Subcutaneous abdominal adipose tissue (tissue), 5 donors: ENCODE measurements around the gene NTM.

Experiments used
- H3K27ac ChIP-seq: one replicate; pipeline ENCODE4 v1.7.0; 2013; ENCODE audit warnings: low read depth, mild to moderate bottlenecking, inconsistent platforms, low read length, moderate library complexity
- H3K27me3 ChIP-seq, 5 donors: one replicate each; pipeline ENCODE4 v1.7.0; 2013; ENCODE audit warnings: low read length in 5 of 5, inconsistent platforms in 1 of 5; ENCODE audit not compliant: control insufficient read depth in 5 of 5, insufficient read depth in 4 of 5
- H3K36me3 ChIP-seq, 5 donors: one replicate each; pipeline ENCODE4 v1.7.0; 2013; ENCODE audit warnings: low read length in 5 of 5; ENCODE audit not compliant: control insufficient read depth in 5 of 5, insufficient read depth in 5 of 5
- H3K4me1 ChIP-seq, 5 donors: one replicate each; pipeline ENCODE4 v1.7.0; 2013; ENCODE audit warnings: low read length in 5 of 5, mild to moderate bottlenecking in 3 of 5, moderate library complexity in 1 of 5; ENCODE audit not compliant: control insufficient read depth in 5 of 5, insufficient read depth in 5 of 5
- H3K4me3 ChIP-seq, 5 donors: one replicate each; pipeline ENCODE4 v1.7.0; 2013; ENCODE audit warnings: low read length in 5 of 5, low read depth in 1 of 5
- H3K9ac ChIP-seq, 5 donors: one replicate each; pipeline ENCODE4 v1.7.0; 2013; ENCODE audit warnings: low read length in 5 of 5, mild to moderate bottlenecking in 4 of 5, moderate library complexity in 3 of 5
- H3K9me3 ChIP-seq, 5 donors: one replicate each; pipeline ENCODE4 v1.7.0; 2013; ENCODE audit warnings: low read length in 5 of 5; ENCODE audit not compliant: control insufficient read depth in 5 of 5
- donor health status: healthy.
- donor health status: healthy.
- donor health status: healthy.
- donor health status: healthy.
- donor health status: healthy.

NTM gene

DNA sequence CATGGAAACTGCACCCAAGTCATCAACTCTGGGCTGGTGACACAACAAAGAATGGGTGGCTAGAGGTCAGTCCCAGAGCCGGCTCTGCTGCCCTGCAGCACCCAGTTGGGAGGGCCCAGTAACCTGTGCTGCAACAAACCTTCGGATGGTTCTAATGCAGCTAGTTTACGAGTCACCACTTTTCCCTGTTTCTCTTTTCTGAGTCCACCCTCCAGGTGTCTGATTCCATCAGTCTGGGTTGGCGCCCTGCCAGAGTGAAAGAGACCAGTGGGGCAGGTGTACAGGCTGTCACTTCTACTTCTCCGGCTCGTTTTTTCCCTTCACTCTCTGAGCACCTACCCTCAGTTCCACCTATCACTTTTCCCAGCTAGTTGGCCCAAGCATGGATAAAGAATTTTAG, 572.9 kb downstream of the NTM start:
- no peak overlapping the region for H3K4me3 ChIP-seq
- H3K9ac ChIP-seq = no peak overlapping the region
- no peaks in the 10 kb centered on the region for H3K36me3 ChIP-seq
- H3K4me1 ChIP-seq = peaks cover 0 to 19% (median 12%) of the 10 kb centered on the region in 5 donors
- H3K9me3 ChIP-seq = no peaks in the 10 kb centered on the region
- H3K27ac ChIP-seq = no peak overlapping the region
- H3K27me3 ChIP-seq = no peaks in the 10 kb centered on the region

DNA sequence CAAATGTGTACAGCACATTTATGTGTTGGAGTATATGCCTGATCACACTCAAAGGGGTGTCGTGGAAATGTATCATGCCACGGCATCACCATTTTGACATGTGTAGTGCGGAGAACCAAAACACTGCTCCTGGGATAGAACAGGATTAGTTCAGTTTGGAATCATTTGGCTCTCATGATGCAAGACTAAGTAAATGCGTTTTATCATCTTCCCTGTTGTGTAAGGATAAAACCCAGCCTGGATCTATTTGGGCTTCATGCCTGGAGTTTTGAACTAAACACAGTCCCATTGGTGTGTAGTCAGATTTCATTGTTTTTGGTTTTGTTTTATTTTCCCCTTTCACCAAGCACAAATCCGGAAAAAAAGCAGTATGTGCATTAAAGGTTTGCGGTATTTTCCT, 574.3 kb downstream of the NTM start:
- no peaks in the 10 kb centered on the region for H3K9me3 ChIP-seq
- H3K9ac ChIP-seq = no peak overlapping the region

DNA sequence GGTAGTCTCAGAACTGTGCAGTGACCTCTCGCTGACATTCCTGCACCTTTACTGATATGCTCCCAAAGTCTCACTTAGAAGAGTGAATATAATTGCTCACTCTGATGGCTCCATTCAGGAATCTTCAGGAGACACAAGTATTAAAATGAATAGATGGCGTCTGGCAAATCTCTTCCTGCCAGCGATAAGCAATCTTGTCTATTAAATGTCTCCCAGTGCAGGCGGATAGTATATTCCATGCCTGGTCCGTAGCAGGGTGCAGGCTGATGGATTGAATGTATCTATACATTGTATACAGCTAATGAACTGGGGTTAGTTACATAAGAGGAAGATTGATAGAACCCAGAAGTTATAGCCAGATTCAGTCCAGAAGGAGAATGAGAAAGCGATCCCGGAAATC, 575.3 kb downstream of the NTM start:
- Histone ChIP-seq H3K27ac (no peak overlapping the region), H3K4me1 (peaks cover 0 to 19% (median 12%) of the 10 kb centered on the region in 5 donors), H3K9me3 (no peaks in the 10 kb centered on the region), H3K9ac (no peak overlapping the region), H3K27me3 (no peaks in the 10 kb centered on the region), H3K4me3 (no peak overlapping the region), H3K36me3 (no peaks in the 10 kb centered on the region)

More for the DNA sequence above, 574.3 kb downstream of the NTM start:
- Histone ChIP-seq H3K4me3 (peak overlapping the region in 1 of 5 donors; percentile 27), H3K36me3 (no peaks in the 10 kb centered on the region), H3K27ac (no peak overlapping the region), H3K27me3 (no peaks in the 10 kb centered on the region), H3K4me1 (peaks cover 0 to 19% (median 12%) of the 10 kb centered on the region in 5 donors)

DNA sequence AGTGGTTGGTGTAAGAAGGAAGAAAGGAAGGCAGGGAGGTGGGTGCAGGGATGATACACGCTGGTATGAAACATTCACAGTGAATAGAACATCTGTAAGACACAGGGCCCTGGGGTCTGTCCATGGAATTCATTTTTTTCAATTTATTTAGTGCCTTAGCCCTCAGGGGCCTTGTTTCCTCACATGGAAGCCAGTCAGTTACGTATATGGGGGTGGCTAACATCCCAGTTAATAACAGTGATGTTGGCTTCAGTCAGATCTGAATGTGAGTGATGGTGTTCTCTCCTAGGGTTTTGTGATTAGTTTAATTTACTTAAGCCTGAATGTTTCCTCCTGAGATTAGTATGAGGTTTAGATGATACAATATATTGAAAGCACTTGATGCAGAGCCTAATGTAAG, 577.1 kb downstream of the NTM start:
- Histone ChIP-seq H3K27ac (no peak overlapping the region), H3K36me3 (no peaks in the 10 kb centered on the region), H3K9ac (no peak overlapping the region), H3K4me1 (peaks cover 0 to 19% (median 12%) of the 10 kb centered on the region in 5 donors), H3K9me3 (no peaks in the 10 kb centered on the region), H3K27me3 (no peaks in the 10 kb centered on the region), H3K4me3 (no peak overlapping the region)

DNA sequence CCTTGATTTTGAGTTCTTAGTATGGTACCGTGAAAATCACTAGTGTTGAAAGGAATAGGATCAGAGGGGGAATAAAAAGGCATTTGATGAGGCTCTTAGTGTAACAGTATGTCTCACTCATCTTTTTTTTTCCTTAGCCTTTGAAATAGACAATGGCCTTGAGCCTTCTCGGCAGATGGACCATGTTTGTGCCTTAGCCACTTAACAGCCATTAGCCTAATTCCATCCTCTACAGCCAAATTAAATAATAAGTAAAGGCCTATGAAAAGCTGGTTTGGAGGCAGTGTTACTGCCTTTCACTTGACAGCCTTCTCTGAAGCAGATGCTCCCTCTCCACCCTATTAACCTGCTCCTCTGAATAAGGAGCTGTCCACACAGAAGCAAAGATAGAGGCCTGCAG, 580.7 kb downstream of the NTM start:
- Histone ChIP-seq H3K9me3 (no peaks in the 10 kb centered on the region), H3K9ac (no peak overlapping the region), H3K36me3 (no peaks in the 10 kb centered on the region), H3K4me1 (no peaks in the 10 kb centered on the region), H3K27ac (no peak overlapping the region), H3K4me3 (no peak overlapping the region), H3K27me3 (no peaks in the 10 kb centered on the region)

DNA sequence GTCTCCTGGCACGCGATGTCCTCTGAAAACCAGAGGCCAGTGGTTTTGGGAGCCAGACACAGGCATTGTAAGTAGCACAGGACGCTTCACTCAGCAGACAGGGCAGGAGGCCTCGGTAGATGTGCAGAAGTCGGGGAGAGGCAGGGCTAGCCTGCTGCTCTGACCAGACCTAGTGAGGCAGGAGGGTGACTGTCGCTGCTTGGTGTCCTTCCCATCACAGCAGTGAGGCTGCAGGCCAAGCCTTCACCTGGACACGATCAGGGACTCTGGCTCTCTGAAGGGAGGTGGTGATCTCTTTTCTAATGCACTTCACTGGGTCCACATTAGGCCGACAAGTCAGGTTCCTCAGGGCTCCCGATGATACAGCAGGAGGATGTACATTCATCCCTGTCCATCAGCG, 583.7 kb downstream of the NTM start:
- Histone ChIP-seq H3K9ac (no peak overlapping the region), H3K4me1 (no peaks in the 10 kb centered on the region), H3K9me3 (no peaks in the 10 kb centered on the region), H3K36me3 (no peaks in the 10 kb centered on the region), H3K4me3 (no peak overlapping the region), H3K27ac (no peak overlapping the region), H3K27me3 (no peaks in the 10 kb centered on the region)

DNA sequence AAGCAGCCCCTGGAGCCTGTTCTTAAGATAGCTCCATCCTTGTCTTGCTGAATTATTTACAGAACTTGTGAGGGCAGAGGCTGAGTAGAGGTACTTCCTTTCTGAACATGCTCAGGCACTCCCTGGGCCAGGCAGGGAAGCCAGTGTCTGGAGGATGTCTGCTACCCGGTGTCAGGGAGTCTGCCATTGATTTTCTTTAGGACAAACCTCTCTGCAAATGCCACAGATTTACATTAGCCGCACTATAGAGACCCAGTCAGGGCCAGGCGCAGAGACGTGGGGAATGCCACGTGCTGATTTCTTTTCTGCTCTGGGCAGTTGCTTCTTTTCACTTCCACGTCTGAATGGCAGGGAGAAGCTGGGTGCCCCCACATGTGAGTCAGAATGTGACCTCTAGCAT, 585.5 kb downstream of the NTM start:
- H3K4me1 ChIP-seq = no peaks in the 10 kb centered on the region
- H3K9me3 ChIP-seq = no peaks in the 10 kb centered on the region
- no peaks in the 10 kb centered on the region for H3K27me3 ChIP-seq
- no peak overlapping the region for H3K4me3 ChIP-seq
- no peaks in the 10 kb centered on the region for H3K36me3 ChIP-seq
- no peak overlapping the region for H3K27ac ChIP-seq
- no peak overlapping the region for H3K9ac ChIP-seq

DNA sequence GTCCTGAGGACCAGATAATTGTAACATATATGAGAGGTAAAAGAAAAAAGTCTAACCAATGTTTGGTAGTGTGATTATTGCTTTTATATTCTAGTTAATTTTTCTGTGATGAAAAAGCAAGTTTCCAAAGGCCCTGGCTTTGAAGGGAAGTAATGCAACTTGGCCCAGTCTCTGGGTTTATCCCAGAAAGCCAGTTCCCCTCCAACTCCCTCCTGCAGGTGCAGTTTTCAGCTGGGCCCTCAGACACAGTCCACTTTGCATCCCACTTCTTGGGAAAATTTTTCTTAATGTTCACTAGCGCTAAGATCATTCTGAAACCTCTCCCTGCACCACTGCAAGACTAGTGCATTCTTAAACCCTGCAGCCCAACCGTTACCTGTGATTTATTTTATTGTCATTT, 586.8 kb downstream of the NTM start:
- H3K4me1 ChIP-seq = no peaks in the 10 kb centered on the region
- H3K4me3 ChIP-seq = no peak overlapping the region
- H3K27ac ChIP-seq = no peak overlapping the region
- H3K9me3 ChIP-seq = no peaks in the 10 kb centered on the region
- H3K36me3 ChIP-seq = no peaks in the 10 kb centered on the region
- no peak overlapping the region for H3K9ac ChIP-seq
- no peaks in the 10 kb centered on the region for H3K27me3 ChIP-seq

DNA sequence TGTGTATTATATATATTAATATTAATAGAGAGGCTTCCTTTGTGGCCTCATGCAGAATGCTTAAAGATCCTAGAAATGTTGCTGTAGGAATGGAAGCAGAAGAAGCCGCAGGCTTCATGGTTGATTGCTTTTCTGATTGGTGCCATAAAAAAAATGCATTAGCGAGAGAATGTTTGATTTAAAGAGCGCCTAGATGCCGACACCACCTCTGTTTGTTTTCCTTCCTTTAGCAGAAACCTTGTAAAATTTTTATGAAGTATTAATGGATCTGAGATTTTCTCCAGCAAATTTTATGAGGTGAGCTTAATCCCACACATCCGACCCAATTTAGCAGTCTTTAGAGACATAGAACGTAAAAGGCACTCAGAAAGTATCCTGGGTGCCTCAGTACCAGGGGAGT, 587.5 kb downstream of the NTM start:
- Histone ChIP-seq H3K27ac (no peak overlapping the region), H3K4me3 (no peak overlapping the region), H3K9me3 (no peaks in the 10 kb centered on the region), H3K9ac (no peak overlapping the region), H3K27me3 (no peaks in the 10 kb centered on the region), H3K4me1 (no peaks in the 10 kb centered on the region), H3K36me3 (no peaks in the 10 kb centered on the region)

DNA sequence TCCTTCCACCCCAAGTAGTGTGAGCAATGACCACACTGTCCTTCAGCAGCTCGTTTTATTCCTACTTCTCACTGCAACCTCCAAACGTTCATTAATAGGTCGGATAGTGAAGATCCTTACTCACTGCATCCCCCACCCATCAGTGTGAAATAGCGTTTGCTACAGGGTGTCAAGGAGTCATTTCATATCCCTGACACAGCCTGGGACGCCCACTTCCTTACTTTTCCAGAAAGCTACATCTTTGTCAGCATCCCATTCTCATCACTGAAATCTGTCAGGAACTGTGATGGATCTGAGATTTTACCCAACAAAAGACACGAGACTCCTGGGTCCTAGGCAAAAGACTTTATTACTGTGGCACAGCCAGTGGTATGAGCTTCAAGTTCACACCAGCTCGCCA, 592.4 kb downstream of the NTM start:
- Histone ChIP-seq H3K4me1 (no peaks in the 10 kb centered on the region), H3K9me3 (no peaks in the 10 kb centered on the region), H3K9ac (no peak overlapping the region), H3K27me3 (no peaks in the 10 kb centered on the region), H3K4me3 (no peak overlapping the region), H3K27ac (no peak overlapping the region), H3K36me3 (no peaks in the 10 kb centered on the region)
